Uterus (tissue), 4 donors: Measurements from ENCODE around the gene STIM2. TPM values are rescaled to one million over a fixed set of nuclear protein-coding genes. Genes with fewer than 3 reads are reported as not detected.

Source experiments
- DNase-seq, 2 donors: peaks; one replicate each; pipeline ENCODE4 v3.0.0-alpha.2; 2019 to 2020
- H3K27ac ChIP-seq, 2 donors: fragments of 200-600 bp; sonication (generic); 1 replicate in 1 of 2; 2 replicates in 1 of 2; pipeline ENCODE4 v1.5.1; 2016 to 2018
- H3K27me3 ChIP-seq, 2 donors: fragments of 200-600 bp; sonication (generic); one replicate each; pipeline ENCODE4 v1.5.1; 2018 to 2019; ENCODE audit warnings: control low read depth in 1 of 2
- H3K36me3 ChIP-seq, 2 donors: fragments of 200-600 bp; sonication (generic); one replicate each; pipeline ENCODE4 v1.5.1; 2019; ENCODE audit warnings: control low read depth in 1 of 2
- H3K4me1 ChIP-seq, 2 donors: fragments of 200-600 bp; sonication (generic); one replicate each; pipeline ENCODE4 v1.5.1; 2018 to 2019; ENCODE audit warnings: control low read depth in 1 of 2
- H3K4me3 ChIP-seq, 2 donors: fragments of 200-600 bp; sonication (generic); 1 replicate in 1 of 2; 2 replicates in 1 of 2; pipeline ENCODE4 v1.5.1; 2018 to 2019; ENCODE audit warnings: mild to moderate bottlenecking in 1 of 2
- H3K9me3 ChIP-seq, 2 donors: fragments of 200-600 bp; sonication (generic); one replicate each; pipeline ENCODE4 v1.5.1; 2019; ENCODE audit warnings: control low read depth in 1 of 2
- CTCF ChIP-seq, 4 experiments: fragments of 200-600 bp in 2 of 4; fragments of 450-650 bp in 2 of 4; sonication (generic) in 2 of 4; IDR thresholded peaks; one replicate each; pipeline ENCODE4 v1.5.1; 2016 to 2019; ENCODE audit warnings: antibody characterized with exemption in 4 of 4, mild to moderate bottlenecking in 2 of 4, moderate library complexity in 1 of 4
- POLR2A ChIP-seq, 2 donors: fragments of 450-650 bp; IDR thresholded peaks; one replicate each; pipeline ENCODE4 v1.6.1; 2016; ENCODE audit warnings: antibody characterized with exemption in 2 of 2, mild to moderate bottlenecking in 1 of 2, moderate library complexity in 1 of 2
- intact Hi-C: fragments of 100-400 bp; cut with DNase I; formaldehyde crosslinking; loops from one replicate; pipeline ENCODE4 v1.15.1; 2023; ENCODE audit warnings: low total_unique reads
- total RNA-seq, 4 donors: library from RNA; depleted of rRNA in 3 of 4; stranded (reverse); fragments of >200 nt in 3 of 4; gene quantifications; one replicate each; pipeline versions ENCODE4 v1.1.0 to v1.2.4, GENCODE V29; 2014 to 2023
- donor health status: DM: yes; HTN: yes; CAD: no.

Gene STIM2
- total RNA-seq, 4 donors from 2014 or later = 27.9 to 38.2 (median 29.4) TPM

GRCh38 chr4:26942871-26943270 lies 82.2 kb downstream of the STIM2 start:
- Histone ChIP-seq H3K4me1 (no peaks in the 10 kb centered on the region), H3K36me3 (no peaks in the 10 kb centered on the region), H3K27me3 (no peaks in the 10 kb centered on the region), H3K27ac (no peak overlapping the region), H3K4me3 (no peak overlapping the region), H3K9me3 (no peaks in the 10 kb centered on the region)
- DNase-seq = no peak
- intact Hi-C loops = no loop called here
- TF ChIP-seq POLR2A (IDR thresholded peaks at IDR 0.05) = no peak
- no peak for TF ChIP-seq CTCF (IDR thresholded peaks at IDR 0.05)

GRCh38 chr4:26943391-26943790 lies 82.8 kb downstream of the STIM2 start:
- no peaks in the 10 kb centered on the region for H3K9me3 ChIP-seq
- no peaks in the 10 kb centered on the region for H3K36me3 ChIP-seq
- intact Hi-C loops = no loop called here
- no peaks in the 10 kb centered on the region for H3K4me1 ChIP-seq
- H3K4me3 ChIP-seq = no peak overlapping the region
- no peak overlapping the region for H3K27ac ChIP-seq
- no peak for DNase-seq
- H3K27me3 ChIP-seq = no peaks in the 10 kb centered on the region
- TF ChIP-seq POLR2A (IDR thresholded peaks at IDR 0.05) (no peak), CTCF (IDR thresholded peaks at IDR 0.05) (no peak)

- Histone ChIP-seq H3K27me3 (no peaks in the 10 kb centered on the region), H3K36me3 (no peaks in the 10 kb centered on the region), H3K27ac (no peak overlapping the region), H3K4me3 (no peak overlapping the region), H3K4me1 (no peaks in the 10 kb centered on the region), H3K9me3 (no peaks in the 10 kb centered on the region)
- TF ChIP-seq CTCF (IDR thresholded peaks at IDR 0.05) = no peak
- no peak for TF ChIP-seq POLR2A (IDR thresholded peaks at IDR 0.05)
- no peak for DNase-seq
- intact Hi-C loops = no loop called here
Observed at GRCh38 chr4:26945794-26946193, 85.2 kb downstream of the STIM2 start.

- no peaks in the 10 kb centered on the region for H3K4me1 ChIP-seq
- no peak overlapping the region for H3K27ac ChIP-seq
- intact Hi-C loops = no loop called here
- TF ChIP-seq POLR2A (IDR thresholded peaks at IDR 0.05) = no peak
- no peak for TF ChIP-seq CTCF (IDR thresholded peaks at IDR 0.05)
- no peaks in the 10 kb centered on the region for H3K27me3 ChIP-seq
- H3K36me3 ChIP-seq = no peaks in the 10 kb centered on the region
- no peak overlapping the region for H3K4me3 ChIP-seq
- no peak for DNase-seq
- no peaks in the 10 kb centered on the region for H3K9me3 ChIP-seq
Observed at GRCh38 chr4:26947318-26947717, 86.7 kb downstream of the STIM2 start.

- Histone ChIP-seq H3K36me3 (no peaks in the 10 kb centered on the region), H3K27me3 (no peaks in the 10 kb centered on the region), H3K4me3 (no peak overlapping the region), H3K9me3 (no peaks in the 10 kb centered on the region), H3K27ac (no peak overlapping the region), H3K4me1 (no peaks in the 10 kb centered on the region)
- TF ChIP-seq CTCF (IDR thresholded peaks at IDR 0.05) = no peak
- no peak for TF ChIP-seq POLR2A (IDR thresholded peaks at IDR 0.05)
- intact Hi-C loops = no loop called here
- DNase-seq = no peak
Observed at GRCh38 chr4:26950446-26950845, 89.8 kb downstream of the STIM2 start.
